Loucy (cell line): ENCODE measurements around the gene TTLL1.

Experiments used
- EZH2phosphoT487 ChIP-seq: fragments of 200-600 bp; IDR thresholded peaks from 2 replicates; pipeline ENCODE4 v1.6.1; 2018; ENCODE audit warnings: antibody characterized with exemption, mild to moderate bottlenecking, moderate library complexity, borderline replicate concordance
- TF ChIP-seq, protein P1 (sequence below): fragments of 200-600 bp; sonication (generic); conservative IDR thresholded peaks from 2 replicates; pipeline ENCODE4 v1.5.1; 2014; ENCODE audit warnings: mild to moderate bottlenecking, antibody characterized with exemption, low read length

DNA sequence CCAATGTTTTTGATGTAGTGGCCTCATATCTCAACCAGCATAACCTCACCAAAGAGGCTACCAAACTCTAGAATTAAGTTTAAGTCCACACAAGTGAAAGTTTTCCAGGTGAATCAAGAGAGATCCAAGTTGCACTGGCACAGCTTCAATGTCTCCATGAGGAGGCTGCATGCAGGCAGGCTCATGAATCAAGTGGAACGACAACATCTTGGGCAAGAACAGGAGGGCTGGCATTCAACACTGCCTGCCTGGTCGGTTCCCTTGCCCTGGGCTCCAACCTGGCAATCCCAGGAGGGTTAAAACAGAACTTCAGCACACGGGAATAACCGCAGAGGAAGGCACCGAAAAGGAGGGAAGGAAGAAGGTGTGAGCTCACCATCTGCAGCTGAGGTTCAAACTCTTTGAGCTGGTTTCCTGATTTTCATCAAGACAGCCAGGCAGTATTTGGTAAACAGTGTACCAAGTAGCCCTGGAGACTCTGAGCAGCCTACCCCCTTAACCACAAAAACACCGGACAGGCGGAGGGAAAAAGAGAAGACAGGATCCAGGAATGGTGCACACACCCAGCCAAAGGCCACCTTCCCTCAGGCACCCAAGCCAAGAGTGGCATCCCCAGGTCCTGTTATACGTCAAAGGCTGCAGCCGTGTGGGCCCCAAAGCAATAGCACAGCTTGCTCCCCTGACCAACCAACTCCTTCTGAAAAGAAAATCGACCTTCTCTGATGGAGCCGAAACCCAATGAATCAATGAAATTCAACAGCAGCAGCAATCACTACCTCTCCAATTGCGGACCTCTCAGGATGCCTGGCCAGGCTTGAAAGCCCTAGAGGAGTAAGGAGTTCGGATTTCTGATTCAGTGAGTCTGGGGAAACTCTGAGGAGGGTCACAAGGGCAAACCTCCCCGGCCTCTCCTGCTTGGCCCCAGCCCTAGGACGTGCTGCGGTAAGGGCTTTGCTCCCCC is 75.6 kb downstream of the TTLL1 start:
- TF ChIP-seq, protein P1, sequence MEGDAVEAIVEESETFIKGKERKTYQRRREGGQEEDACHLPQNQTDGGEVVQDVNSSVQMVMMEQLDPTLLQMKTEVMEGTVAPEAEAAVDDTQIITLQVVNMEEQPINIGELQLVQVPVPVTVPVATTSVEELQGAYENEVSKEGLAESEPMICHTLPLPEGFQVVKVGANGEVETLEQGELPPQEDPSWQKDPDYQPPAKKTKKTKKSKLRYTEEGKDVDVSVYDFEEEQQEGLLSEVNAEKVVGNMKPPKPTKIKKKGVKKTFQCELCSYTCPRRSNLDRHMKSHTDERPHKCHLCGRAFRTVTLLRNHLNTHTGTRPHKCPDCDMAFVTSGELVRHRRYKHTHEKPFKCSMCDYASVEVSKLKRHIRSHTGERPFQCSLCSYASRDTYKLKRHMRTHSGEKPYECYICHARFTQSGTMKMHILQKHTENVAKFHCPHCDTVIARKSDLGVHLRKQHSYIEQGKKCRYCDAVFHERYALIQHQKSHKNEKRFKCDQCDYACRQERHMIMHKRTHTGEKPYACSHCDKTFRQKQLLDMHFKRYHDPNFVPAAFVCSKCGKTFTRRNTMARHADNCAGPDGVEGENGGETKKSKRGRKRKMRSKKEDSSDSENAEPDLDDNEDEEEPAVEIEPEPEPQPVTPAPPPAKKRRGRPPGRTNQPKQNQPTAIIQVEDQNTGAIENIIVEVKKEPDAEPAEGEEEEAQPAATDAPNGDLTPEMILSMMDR, result no peak
- no peak for TF ChIP-seq EZH2phosphoT487
